Measurements from ENCODE around the gene DNAJC13. TPM values are rescaled to one million over a fixed set of nuclear protein-coding genes. Genes with fewer than 3 reads are reported as not detected.

DNAJC13 gene
- total RNA-seq, 1 experiment from 2014 or later: 50.0 TPM

Other genes starting within 250 kb of the DNAJC13 start
- gene ACP3, start 100.1 kb upstream of the DNAJC13 start, total RNA-seq (2014; rRNA removed; shearing (Covaris generic)): 0.59 and 1.7 TPM in 2 replicates
- gene ACKR4, start 179.8 kb downstream of the DNAJC13 start, total RNA-seq (2014; rRNA removed; shearing (Covaris generic)): 0.98 and 2.6 TPM in 2 replicates
- 17.8 and 18.4 TPM in 2 replicates for gene ACAD11, start 242.3 kb downstream of the DNAJC13 start, total RNA-seq (2014; rRNA removed; shearing (Covaris generic))
- gene UBA5, start 242.8 kb downstream of the DNAJC13 start, total RNA-seq (2014; rRNA removed; shearing (Covaris generic)): 40.6 and 46.3 TPM in 2 replicates

Data from RPMI7951 (cell line).